C4-2B (cell line): ENCODE data around the gene FNDC10.
"Not testable (repeated sequence)": the region's sequence is repeated elsewhere in the genome, so short reads cannot be mapped to it uniquely, and the experiment has no call there.

Experiments used
- H3K27ac ChIP-seq: fragments of 450-650 bp; 2 replicates; pipeline ENCODE4 v1.5.1; 2017
- CTCF ChIP-seq: fragments of 450-650 bp; conservative IDR thresholded peaks from 2 replicates; pipeline ENCODE4 v1.5.1; 2017; ENCODE audit warnings: mild to moderate bottlenecking
- ZFX ChIP-seq: fragments of 450-650 bp; IDR thresholded peaks from 2 replicates; pipeline ENCODE4 v1.6.1; 2017

Gene FNDC10

GRCh38 chr1:1564268-1564667, 35.7 kb downstream of the FNDC10 start:
- H3K27ac ChIP-seq: no peak overlapping the region
- TF ChIP-seq CTCF: no peak
- no peak for TF ChIP-seq ZFX

GRCh38 chr1:1563688-1564087, 36.2 kb downstream of the FNDC10 start:
- no peak for TF ChIP-seq CTCF
- TF ChIP-seq ZFX: no peak

GRCh38 chr1:1562556-1563195, 37.3 kb downstream of the FNDC10 start:
- H3K27ac ChIP-seq: no peak overlapping the region
- no peak for TF ChIP-seq ZFX
- TF ChIP-seq CTCF: no peak

More at GRCh38 chr1:1563688-1564087, 36.2 kb downstream of the FNDC10 start:
- H3K27ac ChIP-seq: no peak overlapping the region

GRCh38 chr1:1561801-1562470, 38.0 kb downstream of the FNDC10 start:
- TF ChIP-seq CTCF (no peak), ZFX (no peak)
- H3K27ac ChIP-seq: no peak overlapping the region

GRCh38 chr1:1560178-1560577, 39.8 kb downstream of the FNDC10 start:
- no peak overlapping the region for H3K27ac ChIP-seq
- no peak for TF ChIP-seq ZFX
- TF ChIP-seq CTCF: no peak

- TF ChIP-seq CTCF (no peak), ZFX (no peak)
- H3K27ac ChIP-seq: no peak overlapping the region
These were observed 40.9 kb downstream of the FNDC10 start for GRCh38 chr1:1559066-1559465.

GRCh38 chr1:1558591-1558990, 41.3 kb downstream of the FNDC10 start:
- TF ChIP-seq ZFX (no peak), CTCF (no peak)
- H3K27ac ChIP-seq: no peak overlapping the region

GRCh38 chr1:1557688-1558087, 42.2 kb downstream of the FNDC10 start:
- H3K27ac ChIP-seq: not testable (repeated sequence)

GRCh38 chr1:1556961-1557360, 43.0 kb downstream of the FNDC10 start:
- H3K27ac ChIP-seq: not testable (repeated sequence)
